Activated CD4-positive, alpha-beta T cell treated with anti-CD3 and anti-CD28 coated beads for 24 hours (primary cell): ENCODE data around the gene CTXND1.

Experiments used
- DNase-seq, 2 donors: peaks; one replicate each; pipeline ENCODE4 v3.0.0-alpha.2; 2020; ENCODE audit warnings: low read depth in 2 of 2

The CTXND1 gene

DNA sequence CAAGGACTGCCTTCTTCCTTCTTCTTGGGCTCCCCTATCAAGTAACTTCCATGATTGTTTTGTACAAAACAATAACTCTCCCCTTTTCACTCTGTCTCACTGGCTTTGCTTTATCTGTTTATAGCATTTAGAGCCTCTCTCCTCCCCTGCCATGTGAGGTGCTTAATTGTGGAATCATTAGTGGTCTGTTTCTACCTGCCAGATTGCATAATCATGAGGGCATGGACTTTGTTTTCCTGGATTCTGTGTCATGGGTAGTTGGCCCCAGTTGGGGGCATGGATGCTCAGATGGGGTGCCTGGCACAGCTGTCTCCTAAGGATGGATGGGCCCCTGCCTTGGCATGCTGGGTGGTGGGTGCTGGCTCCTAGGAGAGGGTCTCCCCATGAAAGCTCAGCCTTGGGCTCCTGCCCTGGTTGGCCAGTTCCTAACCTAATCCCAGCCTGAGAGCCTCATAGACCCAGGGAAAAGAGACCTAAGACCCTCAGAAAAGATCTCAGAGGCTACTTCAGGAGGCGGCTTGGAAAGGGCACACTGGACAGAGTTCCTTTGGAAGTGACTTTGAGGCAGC lies 8.0 kb upstream of the CTXND1 start:
- no peak for DNase-seq

DNA sequence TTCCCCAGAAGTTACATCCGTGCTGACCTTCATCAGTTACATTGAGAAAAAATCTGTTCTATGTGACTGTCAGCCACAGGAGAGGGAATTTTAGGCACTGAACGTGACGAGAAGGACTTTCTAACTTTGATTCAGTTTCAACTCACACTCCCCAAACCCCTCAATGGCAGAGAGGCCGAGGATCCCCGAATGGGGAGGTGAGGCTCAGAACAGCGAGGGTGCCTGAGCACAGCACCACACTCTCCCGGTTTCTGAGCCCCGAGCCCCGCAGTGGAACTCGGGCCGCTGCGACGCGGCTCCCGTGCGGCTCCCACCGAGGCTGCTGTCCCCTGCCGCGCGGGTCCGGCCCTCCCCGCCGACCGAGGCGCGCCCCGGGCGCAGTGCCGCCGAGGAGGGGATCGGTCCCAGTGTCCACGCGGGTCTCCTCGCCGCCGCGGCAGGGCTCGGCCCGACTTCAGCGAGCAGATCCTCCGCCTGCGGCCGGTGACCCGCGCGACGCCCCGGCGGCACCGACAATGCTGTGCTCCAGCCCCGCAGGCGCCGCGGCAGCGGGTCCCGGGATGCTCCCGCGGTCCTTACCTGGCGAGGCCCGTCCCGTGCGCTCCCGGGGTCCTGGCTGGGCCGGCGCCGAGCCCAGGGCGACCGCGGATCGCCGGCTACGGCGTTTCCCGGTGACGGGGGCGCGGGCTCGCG lies 439 bp downstream of the CTXND1 start:
- no peak for DNase-seq

DNA sequence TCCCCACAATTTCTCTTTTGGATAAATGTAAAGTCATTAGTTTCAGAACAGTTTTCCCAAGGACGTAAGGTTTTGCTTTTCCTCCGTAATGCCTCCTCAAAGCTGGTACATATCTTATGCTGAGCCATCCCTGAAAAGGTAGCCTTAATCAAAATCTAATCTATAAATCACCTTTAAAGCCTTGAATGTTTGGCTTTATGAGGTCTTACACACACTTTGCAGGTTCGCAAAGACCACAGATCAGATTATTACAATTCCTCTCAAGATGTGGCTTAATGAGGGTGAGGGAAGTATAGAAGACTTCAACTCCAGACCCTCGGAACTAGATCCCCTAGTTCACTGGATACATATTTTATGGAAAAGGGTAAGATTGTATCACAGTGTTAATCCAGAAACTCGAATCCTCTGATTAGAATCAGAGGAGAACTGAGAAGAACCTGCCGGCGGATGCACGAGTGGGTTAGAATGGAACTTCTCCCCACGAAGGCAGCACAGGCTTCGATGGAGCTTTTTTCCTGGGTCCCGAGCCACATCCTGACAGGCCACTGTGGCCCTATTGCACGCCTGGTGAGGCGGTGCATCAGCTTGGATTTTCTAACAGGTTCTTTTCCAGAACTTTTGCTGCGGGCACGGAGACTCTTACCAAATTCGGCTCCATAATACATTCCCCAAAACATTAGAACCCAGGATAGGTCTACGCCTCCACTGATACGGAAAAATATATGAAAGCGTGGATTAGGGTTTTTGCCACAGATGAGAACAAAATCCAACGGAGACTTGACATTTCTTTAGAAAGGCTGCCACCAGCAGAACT lies 1.2 kb downstream of the CTXND1 start:
- no peak for DNase-seq

DNA sequence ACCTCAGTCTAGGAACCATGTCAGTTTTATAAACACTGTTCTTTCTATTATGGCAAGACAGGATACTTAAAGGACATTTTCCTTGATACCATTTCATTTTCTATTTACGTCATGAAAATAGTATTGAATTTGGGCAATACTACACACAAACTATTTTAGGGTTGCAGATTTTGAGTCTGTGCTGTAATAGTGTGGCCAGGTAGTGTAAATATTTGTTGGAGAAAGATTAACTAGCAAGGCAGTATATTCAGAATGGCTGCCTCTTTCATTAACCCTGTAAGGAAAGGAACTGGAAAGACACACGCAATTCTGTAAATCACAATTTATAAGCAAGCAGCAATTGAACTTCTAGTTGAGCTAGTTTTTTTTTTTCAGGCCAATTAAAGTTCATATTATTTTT lies 2.0 kb downstream of the CTXND1 start:
- no peak for DNase-seq

DNA sequence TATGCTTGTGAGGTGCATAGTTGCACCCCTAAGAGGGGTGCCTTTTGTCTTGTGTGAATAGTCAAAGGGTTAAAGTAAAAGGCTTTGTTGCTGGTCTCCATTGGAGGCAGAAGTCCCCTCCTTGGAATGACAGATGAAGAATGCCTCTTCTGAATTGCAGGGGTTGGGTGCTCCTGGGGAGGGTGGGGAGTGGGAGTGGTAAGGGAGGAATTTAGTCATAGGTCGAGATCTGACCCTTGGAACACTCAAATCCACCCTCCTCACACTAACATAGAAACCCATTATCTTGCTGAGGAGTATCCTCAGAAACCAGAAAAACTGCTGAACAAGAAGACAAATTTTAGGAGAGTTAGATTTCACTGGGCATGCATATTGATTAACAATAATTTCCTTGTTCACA lies 4.7 kb downstream of the CTXND1 start:
- no peak for DNase-seq

DNA sequence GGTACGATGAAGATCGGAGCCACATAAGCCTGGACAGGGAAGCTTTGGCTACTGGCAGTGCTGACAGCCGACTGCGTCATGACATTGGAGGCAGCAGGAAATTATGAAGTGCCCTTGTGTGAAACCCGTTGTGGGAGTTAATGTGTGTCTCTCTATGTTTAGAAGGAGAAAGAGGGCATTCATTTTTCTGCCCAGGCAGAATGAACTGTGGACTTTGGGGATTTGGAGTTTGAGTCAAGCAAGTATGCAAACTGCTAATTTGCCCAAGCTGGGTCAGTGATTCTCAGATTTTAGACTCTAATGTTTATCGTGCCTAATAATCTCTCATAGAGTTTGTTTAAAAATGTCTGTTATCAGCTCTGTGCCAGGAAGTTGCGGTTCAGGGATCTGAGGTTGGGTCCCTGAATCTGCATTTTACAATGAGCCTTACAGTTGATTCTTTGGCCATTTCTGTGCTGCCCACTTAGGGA lies 5.6 kb downstream of the CTXND1 start:
- no peak for DNase-seq

DNA sequence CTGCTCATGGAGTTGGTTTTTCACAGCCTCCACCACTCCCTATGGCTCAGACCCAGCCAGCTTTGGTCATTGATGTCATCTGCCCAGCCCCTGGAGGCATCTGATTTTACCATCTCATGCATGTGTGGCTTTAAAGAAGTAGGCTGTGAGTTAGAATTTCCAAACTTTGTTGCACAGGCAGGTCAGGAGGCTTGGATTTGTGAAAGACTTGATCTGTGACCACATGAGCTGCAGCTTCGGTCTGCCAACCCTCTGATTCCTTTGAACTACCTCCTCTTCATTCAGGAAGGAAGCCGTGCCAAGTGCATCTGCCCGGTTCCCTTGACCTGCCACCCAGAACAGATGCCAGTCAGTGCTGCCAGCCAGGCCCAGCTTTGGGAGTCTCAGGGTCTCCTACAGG lies 9.2 kb downstream of the CTXND1 start:
- DNase-seq = no peak

DNA sequence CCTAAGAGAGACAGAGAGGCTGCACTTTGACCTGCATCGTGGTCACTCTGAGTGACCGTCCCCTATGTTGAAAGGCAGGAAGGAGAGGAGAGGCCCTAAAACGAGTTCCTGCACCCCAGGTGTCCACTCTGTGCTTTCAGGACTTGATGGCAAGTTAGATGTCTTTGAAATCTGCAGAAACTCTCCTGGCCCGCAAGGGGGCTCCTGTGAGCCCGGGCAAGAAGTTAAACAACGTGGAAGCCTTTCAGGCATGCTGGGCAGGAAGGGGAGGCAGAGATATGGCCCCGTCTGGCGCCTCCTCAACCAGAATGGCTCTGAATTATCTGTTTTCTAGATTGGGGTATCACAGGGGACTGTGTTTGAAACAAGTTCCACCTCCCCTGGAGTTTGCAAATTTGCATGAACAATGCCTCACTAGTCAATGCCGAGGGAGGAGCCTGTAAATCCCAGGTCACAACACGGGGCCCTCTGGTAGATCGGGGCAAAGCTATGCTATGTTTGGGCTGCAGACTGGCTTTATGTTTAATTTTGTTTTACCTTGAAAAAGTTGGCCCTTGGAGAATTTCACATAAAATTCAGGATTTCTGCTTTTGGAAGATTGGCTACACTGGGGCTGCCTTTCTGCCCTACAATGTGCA lies 9.8 kb downstream of the CTXND1 start:
- no peak for DNase-seq

DNA sequence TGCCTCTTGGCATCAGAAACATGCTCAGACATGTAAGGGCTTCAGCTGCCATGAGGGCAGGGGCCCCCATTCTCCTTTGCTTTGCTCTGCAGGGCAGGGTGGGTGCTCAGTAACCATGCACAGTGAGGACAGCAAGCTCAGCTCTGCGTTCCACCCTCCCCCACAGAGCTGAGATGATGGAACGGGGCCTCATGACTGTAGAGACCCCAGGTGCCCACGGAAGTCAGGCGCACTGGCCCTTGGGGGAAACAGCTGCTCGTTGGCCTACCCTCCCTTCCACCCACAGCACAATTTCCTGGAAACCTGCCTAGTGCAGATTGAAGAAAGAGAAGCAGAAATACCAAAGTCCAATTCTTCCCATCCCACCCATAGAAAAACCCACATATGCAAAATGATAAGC lies 10.5 kb downstream of the CTXND1 start:
- no peak for DNase-seq

DNA sequence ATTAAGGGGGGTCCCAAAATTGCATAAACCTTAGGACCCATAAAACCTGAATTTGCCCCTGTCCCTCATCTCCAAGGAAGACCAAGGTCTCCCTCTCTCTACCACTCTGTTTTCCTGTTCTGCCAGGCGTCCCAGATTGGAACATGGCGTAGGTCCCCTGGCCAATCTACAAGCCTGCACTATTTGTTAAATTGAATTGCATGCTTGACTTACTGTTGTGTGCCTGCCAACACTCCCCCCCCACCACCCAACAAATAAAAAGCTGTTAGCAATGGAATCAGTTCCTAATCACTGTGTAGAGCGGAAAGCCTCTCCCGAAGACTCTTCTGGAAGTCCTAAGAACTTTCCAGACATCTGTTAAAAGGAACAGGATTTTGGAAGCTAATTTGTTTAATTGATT lies 11.7 kb downstream of the CTXND1 start:
- no peak for DNase-seq

DNA sequence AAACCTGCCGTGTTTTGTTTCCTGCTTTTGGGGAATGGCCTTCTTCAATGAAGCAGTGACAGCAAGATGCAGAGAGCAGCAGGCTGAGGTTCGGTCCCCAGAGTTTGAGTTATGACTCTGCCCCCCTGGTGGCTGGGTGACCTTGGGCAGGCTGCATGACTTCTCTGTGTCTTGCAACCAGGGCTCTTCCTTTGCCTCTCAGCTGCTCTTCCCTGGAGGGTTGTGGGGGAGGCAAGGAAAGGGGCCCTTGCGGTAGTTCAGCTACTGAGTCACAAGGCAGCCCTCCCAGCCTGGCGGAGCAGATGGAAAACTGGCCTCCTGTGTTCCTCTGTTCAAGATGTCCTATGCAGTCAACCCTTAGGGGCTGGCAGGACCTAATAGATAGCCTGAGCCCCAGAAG lies 17.1 kb downstream of the CTXND1 start:
- peak; percentile 21 to 25 for DNase-seq

DNA sequence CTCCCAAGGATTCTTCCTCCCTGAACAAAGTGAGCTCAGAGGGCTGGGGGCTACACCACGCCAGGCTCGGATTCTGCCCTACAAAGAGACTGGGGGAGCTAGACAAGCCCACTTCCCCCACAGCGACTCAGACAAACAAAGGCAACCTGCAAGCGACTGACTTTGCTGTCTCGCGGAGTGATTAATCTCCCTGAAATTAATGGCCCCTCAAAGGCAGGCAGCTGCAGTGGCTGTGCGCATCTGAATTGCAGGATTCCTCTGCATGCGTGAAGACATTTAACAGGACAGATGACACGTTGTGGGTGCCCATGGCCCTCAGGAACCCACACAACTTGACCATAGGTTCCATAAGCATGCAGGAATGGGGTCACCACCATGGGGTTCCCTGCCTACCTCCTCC lies 18.4 kb downstream of the CTXND1 start:
- DNase-seq = no peak

DNA sequence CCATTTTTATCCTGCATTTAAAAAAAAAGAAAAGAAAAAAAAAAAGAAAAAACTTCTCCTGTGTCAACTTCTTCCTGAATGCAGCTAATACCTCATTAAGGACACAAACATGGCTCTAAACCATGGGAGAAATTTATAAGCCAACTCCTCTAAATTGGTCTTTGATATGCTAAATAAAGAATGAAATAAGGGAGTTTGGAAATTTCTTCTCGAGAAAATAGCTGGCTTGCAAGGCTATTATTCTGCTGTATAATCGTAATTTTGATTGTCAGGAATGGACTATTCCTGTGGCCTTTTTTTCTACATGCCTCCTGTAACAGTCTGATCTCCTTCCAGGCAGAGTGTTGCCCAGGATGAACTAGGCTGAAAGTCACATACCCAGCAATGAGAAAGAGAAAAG lies 20.6 kb downstream of the CTXND1 start:
- no peak for DNase-seq

DNA sequence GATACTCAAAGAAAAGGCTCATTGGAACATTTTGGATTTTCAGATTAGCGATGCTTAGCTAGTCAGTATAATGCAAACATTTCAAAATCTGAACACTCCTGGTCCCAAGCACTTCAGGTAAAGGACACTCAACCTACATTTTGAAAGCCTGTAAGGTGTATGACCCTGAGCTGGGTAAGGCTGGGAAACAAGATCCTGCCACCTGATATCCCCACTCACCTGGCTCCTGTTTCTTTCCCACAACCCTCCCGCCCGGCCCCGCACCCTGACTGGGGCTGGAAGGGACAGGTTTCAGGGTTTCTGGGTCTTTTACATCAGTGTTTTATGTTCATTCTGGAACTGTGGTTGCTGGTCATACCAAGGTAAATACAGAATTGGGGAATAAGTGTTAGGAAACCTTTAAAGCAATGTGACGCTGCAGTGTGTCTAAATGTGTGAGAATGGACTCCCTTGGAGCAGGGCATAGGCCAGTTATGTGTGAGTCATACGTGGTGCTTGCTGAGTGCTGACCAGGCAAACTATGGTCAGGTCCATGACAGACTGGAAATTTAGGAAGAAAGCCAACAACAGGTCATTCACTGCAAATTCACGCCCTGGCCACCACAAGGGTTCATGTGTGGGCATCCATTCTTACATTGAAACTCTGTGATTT lies 22.9 kb downstream of the CTXND1 start:
- DNase-seq = no peak

DNA sequence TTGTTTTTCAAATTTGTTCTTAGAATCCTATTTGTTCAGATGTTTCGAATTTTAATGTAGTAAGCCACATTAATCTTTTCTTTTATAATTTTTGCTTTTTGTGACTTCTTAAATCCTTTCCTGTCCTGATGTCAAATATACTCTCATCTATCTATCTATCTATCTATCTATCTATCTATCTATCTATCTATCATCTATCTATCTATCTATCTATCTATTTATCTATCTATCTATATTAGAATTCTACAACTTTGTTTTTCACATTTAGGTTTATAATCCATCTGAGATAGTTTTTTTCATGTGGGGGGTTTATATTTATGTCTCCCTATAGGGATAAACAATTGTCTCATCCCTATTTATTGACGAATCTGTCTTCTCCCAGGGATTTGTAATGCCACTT lies 32.1 kb downstream of the CTXND1 start:
- DNase-seq = no peak

DNA sequence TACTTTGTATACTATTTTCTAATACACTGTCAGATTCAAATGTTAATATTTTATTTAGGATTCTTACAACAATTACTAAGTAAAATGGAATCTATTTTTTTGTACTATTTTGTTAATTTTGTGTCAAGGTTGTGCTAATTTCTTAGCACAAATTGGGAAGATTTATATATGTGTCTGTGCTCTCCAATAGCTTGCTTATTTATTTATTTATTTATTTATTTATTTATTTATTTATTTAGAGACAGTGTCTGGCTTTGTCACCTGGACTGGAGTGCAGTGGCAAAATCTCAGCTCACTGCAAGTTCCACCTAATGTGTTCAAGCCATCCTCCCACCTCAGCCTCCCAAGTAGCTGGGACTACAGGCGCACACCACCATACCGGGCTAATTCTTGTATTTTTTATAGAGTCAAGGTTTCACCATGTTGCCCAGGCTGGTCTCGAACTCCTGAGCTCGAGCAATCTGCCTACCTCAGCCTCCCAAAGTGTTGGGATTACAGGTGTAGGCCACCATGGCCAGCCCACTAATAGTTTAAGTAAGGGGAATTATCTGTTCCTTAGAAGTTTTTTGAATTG lies 34.6 kb downstream of the CTXND1 start:
- DNase-seq = no peak

DNA sequence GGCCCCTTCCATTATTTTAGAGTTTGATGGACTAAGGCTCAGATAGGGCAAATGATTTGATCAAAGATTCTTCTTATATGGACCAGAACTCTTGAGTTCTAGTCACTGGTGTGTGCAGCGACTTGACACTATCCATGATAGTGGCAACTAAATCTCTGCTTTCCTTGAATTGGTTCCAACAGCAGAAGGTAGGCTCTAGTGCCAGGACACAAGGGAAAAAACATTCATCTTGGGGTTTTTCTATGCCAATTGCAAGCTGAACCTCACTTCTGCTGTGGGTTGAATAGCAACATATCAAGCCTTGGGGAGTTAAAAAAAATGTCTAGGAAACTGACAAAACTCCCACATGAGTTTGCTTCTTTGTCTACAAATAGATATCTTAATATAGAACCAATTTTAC lies 35.1 kb downstream of the CTXND1 start:
- DNase-seq = no peak

DNA sequence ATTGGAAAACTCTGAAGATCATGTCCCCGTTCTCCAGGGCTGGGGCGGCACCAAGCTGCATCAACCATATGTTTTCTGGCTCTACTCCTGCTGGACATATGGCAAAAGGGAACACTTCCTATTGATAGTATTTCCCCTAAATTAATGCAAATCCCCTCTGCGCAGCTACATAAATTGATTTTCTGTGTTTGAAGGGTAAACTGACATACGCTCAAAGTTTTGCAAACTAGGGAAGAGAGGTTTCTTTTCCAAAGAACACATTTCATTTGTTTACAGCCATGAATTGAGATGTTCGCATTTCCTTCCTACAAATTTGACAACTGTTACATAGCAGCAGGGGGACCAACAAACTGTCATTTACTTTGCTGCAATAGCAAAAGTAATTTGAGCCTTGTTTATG lies 35.9 kb downstream of the CTXND1 start:
- no peak for DNase-seq

DNA sequence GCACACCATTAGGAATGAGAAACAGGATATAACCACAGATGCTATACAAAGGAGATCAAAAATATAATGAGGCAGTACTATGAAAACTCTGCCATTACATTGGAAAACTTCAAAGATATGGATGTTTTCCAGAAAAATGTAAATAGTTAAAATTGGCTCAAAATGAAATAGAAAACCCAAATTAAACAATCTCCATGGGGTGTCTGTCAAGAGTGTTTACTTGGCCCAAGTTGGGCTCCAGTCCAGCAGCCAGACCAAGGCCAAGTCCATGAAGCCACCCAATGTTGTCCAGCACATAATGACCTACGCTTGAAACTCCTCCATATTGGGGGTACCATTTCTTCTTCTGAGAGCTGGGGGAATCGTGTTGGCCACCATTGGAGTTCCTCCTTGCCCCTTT lies 37.1 kb downstream of the CTXND1 start:
- DNase-seq = no peak

DNA sequence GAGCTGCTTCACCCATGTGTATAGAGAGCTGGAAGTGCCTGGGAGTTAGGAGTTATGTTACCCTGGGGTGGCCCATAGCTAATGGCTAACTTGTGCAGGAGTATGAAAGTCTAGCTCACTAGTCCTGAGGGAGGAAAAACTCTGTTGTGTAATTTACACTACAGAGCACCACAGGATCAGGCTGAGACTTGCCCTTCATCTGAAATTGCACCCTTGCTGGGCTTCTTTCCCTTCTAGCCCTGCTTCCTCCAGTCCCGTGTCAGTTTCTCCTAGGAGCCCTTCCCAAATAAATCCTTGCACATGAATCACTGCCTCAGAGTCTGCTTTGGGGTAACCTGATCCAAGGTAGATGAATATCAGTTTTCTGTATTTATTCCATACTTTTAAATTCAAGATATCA lies 40.0 kb downstream of the CTXND1 start:
- DNase-seq = no peak
